Thoracic aorta (tissue), 2 donors: ENCODE data around the gene TARS3. TPM values are rescaled to one million over a fixed set of nuclear protein-coding genes. Genes with fewer than 3 reads are reported as not detected.

Experiments
- ATAC-seq: fragments of 150-250 bp; one replicate; pipeline ENCODE4 v1.8.0; 2017; ENCODE audit warnings: low read depth; ENCODE audit not compliant: insufficient number of reproducible peaks, low FRiP score
- DNase-seq: peaks from one replicate; pipeline ENCODE4 v3.0.0-alpha.2; 2020; ENCODE audit warnings: low spot score
- H3K27ac ChIP-seq, 2 donors: fragments of 200-600 bp; sonication (generic); 1 replicate in 1 of 2; 2 replicates in 1 of 2; pipeline ENCODE4 v1.5.1; 2016; ENCODE audit warnings: mild to moderate bottlenecking in 2 of 2, moderate library complexity in 2 of 2
- H3K27me3 ChIP-seq: fragments of 200-600 bp; sonication (generic); replicated peaks from 2 replicates; pipeline ENCODE4 v1.6.0; 2016; ENCODE audit warnings: mild to moderate bottlenecking; ENCODE audit not compliant: insufficient read depth
- H3K36me3 ChIP-seq: fragments of 200-600 bp; sonication (generic); one replicate; pipeline ENCODE4 v1.5.1; 2016
- H3K4me1 ChIP-seq, 2 donors: fragments of 200-600 bp; sonication (generic); 1 replicate in 1 of 2; 2 replicates in 1 of 2; pipeline versions ENCODE4 v1.5.1 to v1.6.0; 2016; ENCODE audit warnings: low read depth in 2 of 2, mild to moderate bottlenecking in 1 of 2; ENCODE audit not compliant: control insufficient read depth in 1 of 2
- H3K4me3 ChIP-seq: fragments of 200-600 bp; sonication (generic); 2 replicates; pipeline ENCODE4 v1.5.1; 2016; ENCODE audit warnings: mild to moderate bottlenecking
- H3K9me3 ChIP-seq: fragments of 200-600 bp; sonication (generic); 2 replicates; pipeline ENCODE4 v1.5.1; 2016
- CTCF ChIP-seq: fragments of 200-600 bp; sonication (generic); IDR thresholded peaks from one replicate; pipeline ENCODE4 v1.5.1; 2019; ENCODE audit warnings: antibody characterized with exemption
- total RNA-seq, 2 donors: library from RNA; depleted of rRNA; stranded (reverse); fragments of >200 nt; gene quantifications; one replicate each; pipeline versions ENCODE4 v1.1.0 to v1.2.3, GENCODE V29; 2016

Gene TARS3
- total RNA-seq, 2 donors from 2014 or later: 20.5 to 21.3 TPM

- no peaks in the 10 kb centered on the region for H3K9me3 ChIP-seq
- ATAC-seq (no peak), DNase-seq (no peak)
- H3K27me3 ChIP-seq: no peaks in the 10 kb centered on the region
- H3K36me3 ChIP-seq: peaks cover 27% of the 10 kb centered on the region
- H3K4me1 ChIP-seq: no peaks in the 10 kb centered on the region
- no peak for TF ChIP-seq CTCF
- no peak overlapping the region for H3K27ac ChIP-seq
- H3K4me3 ChIP-seq: no peak overlapping the region
Observed at GRCh38 chr15:101684877-101685276, 39.4 kb downstream of the TARS3 start.

GRCh38 chr15:101684384-101684783 lies 39.9 kb downstream of the TARS3 start:
- peaks cover 23% of the 10 kb centered on the region for H3K36me3 ChIP-seq
- DNase-seq (no peak), ATAC-seq (no peak)
- TF ChIP-seq CTCF: no peak
- no peak overlapping the region for H3K4me3 ChIP-seq
- H3K27me3 ChIP-seq: no peaks in the 10 kb centered on the region
- H3K9me3 ChIP-seq: no peaks in the 10 kb centered on the region
- no peaks in the 10 kb centered on the region for H3K4me1 ChIP-seq
- no peak overlapping the region for H3K27ac ChIP-seq

- Histone ChIP-seq H3K36me3 (peaks cover 17% of the 10 kb centered on the region), H3K4me3 (no peak overlapping the region), H3K9me3 (no peaks in the 10 kb centered on the region), H3K4me1 (no peaks in the 10 kb centered on the region), H3K27me3 (no peaks in the 10 kb centered on the region), H3K27ac (no peak overlapping the region)
- DNase-seq: no peak
- no peak for ATAC-seq
- no peak for TF ChIP-seq CTCF
Observed at GRCh38 chr15:101679806-101680205, 44.5 kb downstream of the TARS3 start.

GRCh38 chr15:101676921-101677329 lies 47.3 kb downstream of the TARS3 start:
- Histone ChIP-seq H3K27me3 (no peaks in the 10 kb centered on the region), H3K36me3 (peaks cover 25% of the 10 kb centered on the region), H3K27ac (no peak overlapping the region), H3K9me3 (no peaks in the 10 kb centered on the region), H3K4me3 (no peak overlapping the region), H3K4me1 (peaks cover 0 to 9% of the 10 kb centered on the region in 2 donors)
- DNase-seq: no peak
- TF ChIP-seq CTCF: no peak
- no peak for ATAC-seq

GRCh38 chr15:101675796-101676582 lies 48.3 kb downstream of the TARS3 start:
- DNase-seq: no peak
- no peak for TF ChIP-seq CTCF
- H3K36me3 ChIP-seq: peaks cover 27% of the 10 kb centered on the region

More at GRCh38 chr15:101675796-101676582, 48.3 kb downstream of the TARS3 start:
- Histone ChIP-seq H3K9me3 (no peaks in the 10 kb centered on the region), H3K27ac (no peak overlapping the region), H3K27me3 (no peaks in the 10 kb centered on the region), H3K4me3 (no peak overlapping the region), H3K4me1 (peaks cover 0 to 9% of the 10 kb centered on the region in 2 donors)
- no peak for ATAC-seq
